Naive thymus-derived CD4-positive, alpha-beta T cell (primary cell): ENCODE data around the gene ARHGDIB. TPM values are rescaled to one million over a fixed set of nuclear protein-coding genes. Genes with fewer than 3 reads are reported as not detected.

ENCODE experiments used
- ATAC-seq: fragments of 150-1000 bp; cut with Tn5 transposase; 2 replicates; pipeline ENCODE4 v1.10.0; 2021; ENCODE audit warnings: mild to moderate bottlenecking, moderate library complexity
- CTCF ChIA-PET: fragments of 350-600 bp; sonication (Branson Sonifier 250); formaldehyde crosslinking; loops from one replicate; lab custom pipeline; 2021; ENCODE audit warnings: antibody characterized with exemption; lab: Charles Lee
- POLR2A ChIA-PET: fragments of 350-600 bp; sonication (Branson Sonifier 250); formaldehyde crosslinking; loops from one replicate; lab custom pipeline; 2021; ENCODE audit warnings: antibody characterized with exemption, inconsistent platforms; lab: Charles Lee
- DNase-seq, 9 donors: peaks; one replicate each; pipeline versions ENCODE4 v3.0.0 to v3.0.0-alpha.2; 2020 to 2022; ENCODE audit warnings: mixed read lengths in 1 of 9
- H3K27ac ChIP-seq: one replicate; pipeline ENCODE4 v1.7.0; 2013; ENCODE audit warnings: mild to moderate bottlenecking, low read depth, low read length, moderate library complexity
- H3K27me3 ChIP-seq, 2 donors: one replicate each; pipeline ENCODE4 v1.7.0; 2013; ENCODE audit warnings: low read length in 2 of 2, mild to moderate bottlenecking in 2 of 2, moderate library complexity in 2 of 2; ENCODE audit not compliant: control insufficient read depth in 2 of 2, insufficient read depth in 2 of 2
- H3K36me3 ChIP-seq, 3 experiments: 1 replicate in 2 of 3; 2 replicates in 1 of 3; pipeline ENCODE4 v1.7.0; 2013; ENCODE audit warnings: low read length in 3 of 3, mild to moderate bottlenecking in 3 of 3, moderate library complexity in 1 of 3; ENCODE audit not compliant: insufficient read depth in 3 of 3, control insufficient read depth in 2 of 3
- H3K4me1 ChIP-seq, 2 donors: one replicate each; pipeline ENCODE4 v1.7.0; 2013; ENCODE audit warnings: low read length in 2 of 2, mild to moderate bottlenecking in 2 of 2, moderate library complexity in 1 of 2; ENCODE audit not compliant: control insufficient read depth in 2 of 2, insufficient read depth in 2 of 2
- H3K4me3 ChIP-seq: 2 replicates; pipeline ENCODE4 v1.7.0; 2013; ENCODE audit warnings: mild to moderate bottlenecking, low read length
- H3K9me3 ChIP-seq, 3 experiments: 1 replicate in 2 of 3; 2 replicates in 1 of 3; pipeline ENCODE4 v1.7.0; 2013; ENCODE audit warnings: low read length in 3 of 3; ENCODE audit not compliant: control insufficient read depth in 2 of 3
- H3K27ac Mint-ChIP-seq, 9 donors: one replicate each; pipeline ENCODE4 v1.8.0; 2020 to 2022; ENCODE audit warnings: mixed read lengths in 9 of 9, mild to moderate bottlenecking in 8 of 9, moderate library complexity in 5 of 9, inconsistent platforms in 2 of 9
- H3K27me3 Mint-ChIP-seq, 5 donors: one replicate each; pipeline ENCODE4 v1.8.0; 2021 to 2022; ENCODE audit warnings: mixed read lengths in 5 of 5, mild to moderate bottlenecking in 1 of 5
- H3K36me3 Mint-ChIP-seq, 5 donors: one replicate each; pipeline ENCODE4 v1.8.0; 2020 to 2022; ENCODE audit warnings: mixed read lengths in 5 of 5, mild to moderate bottlenecking in 3 of 5, inconsistent platforms in 1 of 5
- H3K4me1 Mint-ChIP-seq, 7 donors: one replicate each; pipeline ENCODE4 v1.8.0; 2020 to 2022; ENCODE audit warnings: mixed read lengths in 7 of 7, mild to moderate bottlenecking in 3 of 7, inconsistent platforms in 1 of 7
- H3K4me3 Mint-ChIP-seq, 10 donors: one replicate each; pipeline ENCODE4 v1.8.0; 2020 to 2022; ENCODE audit warnings: mild to moderate bottlenecking in 10 of 10, mixed read lengths in 10 of 10, moderate library complexity in 6 of 10, inconsistent platforms in 2 of 10
- H3K9me3 Mint-ChIP-seq, 11 donors: one replicate each; pipeline ENCODE4 v1.8.0; 2020 to 2022; ENCODE audit warnings: mixed read lengths in 11 of 11, mild to moderate bottlenecking in 4 of 11, inconsistent platforms in 1 of 11, moderate library complexity in 1 of 11
- intact Hi-C, 2 donors: fragments of 100-400 bp; cut with micrococcal nuclease; formaldehyde crosslinking; loops; one replicate each; pipeline ENCODE4 v1.15.1; 2023
- polyA plus RNA-seq, 2 donors: library from polyadenylated mRNA; unstranded; fragments of 300-500 nt; fragmentation: Illumina TruSeq; gene quantifications; one replicate each; pipeline ENCODE4 v1.2.3, GENCODE V29; 2021
- total RNA-seq, 6 experiments: library from RNA in 5 of 6; stranded (reverse) in 5 of 6; gene quantifications; 1 replicate in 5 of 6; 2 replicates in 1 of 6; pipeline ENCODE4 v1.2.3 and lab custom pipeline; 2021 to 2026

Gene ARHGDIB
- total and polyA plus RNA-seq, 7 experiments from 2014 or later = 776 to 3,336 (median 867) TPM

- Mint-ChIP-seq H3K27ac (peak overlapping the region; percentile 94 to 100 (median 97)), H3K4me1 (peaks cover 40 to 67% (median 61%) of the 10 kb centered on the region in 7 donors), H3K4me3 (peak overlapping the region; percentile 12 to 100 (median 96)), H3K36me3 (peaks cover 7 to 34% (median 25%) of the 10 kb centered on the region in 5 donors), H3K27me3 (peaks cover 0 to 2% (median 0%) of the 10 kb centered on the region in 5 donors), H3K9me3 (peaks cover 0 to 3% (median 0%) of the 10 kb centered on the region in 11 donors)
- CTCF ChIA-PET = interaction anchor here (1.3 kb wide), 1 partner anchor 21 kb away, joined by 3 read pairs; no protein-coding TSS in a partner anchor
- Histone ChIP-seq H3K27me3 (no peaks in the 10 kb centered on the region), H3K27ac (peak overlapping the region; percentile 96), H3K4me1 (peaks cover 30 to 36% of the 10 kb centered on the region in 2 donors), H3K4me3 (peak overlapping the region; percentile 17), H3K36me3 (peaks cover 0 to 14% (median 0%) of the 10 kb centered on the region in 3 experiments), H3K9me3 (no peaks in the 10 kb centered on the region)
- DNase-seq (no peak), ATAC-seq (no peak)
- intact Hi-C loops = loop anchor here (1.0 to 5.0 kb wide), 6 partner anchors 8 to 920 kb away; partner anchors contain the start of gene STRAP (in 1 of the 2)
- POLR2A ChIA-PET = interaction anchor here (1.1 to 7.0 kb wide), 11 partner anchors 11 to 191 kb away, joined by 3 to 115 read pairs (median 17); partner anchors contain the start of genes ERP27 and PDE6H
These were observed 1.4 kb upstream of the ARHGDIB start for GRCh38 chr12:14962797-14963196.

- POLR2A ChIA-PET = interaction anchor here (0.5 to 7.0 kb wide), 22 partner anchors 9 to 572 kb away, joined by 3 to 115 read pairs (median 4); partner anchors contain the start of genes C12orf60, ERP27, PDE6H and WBP11
- no peaks in the 10 kb centered on the region for H3K27me3 ChIP-seq
- CTCF ChIA-PET = interaction anchor here (0.6 to 1.3 kb wide), 7 partner anchors 10 to 115 kb away, joined by 3 to 7 read pairs (median 3); no protein-coding TSS in a partner anchor
- H3K9me3 ChIP-seq = no peaks in the 10 kb centered on the region
- Mint-ChIP-seq H3K4me1 (peaks cover 43 to 67% (median 60%) of the 10 kb centered on the region in 7 donors), H3K27me3 (peaks cover 0 to 2% (median 0%) of the 10 kb centered on the region in 5 donors), H3K9me3 (peaks cover 0 to 5% (median 0%) of the 10 kb centered on the region in 11 donors), H3K4me3 (peak overlapping the region; percentile 88 to 100 (median 97)), H3K27ac (peak overlapping the region; percentile 94 to 100 (median 97)), H3K36me3 (peaks cover 7 to 36% (median 32%) of the 10 kb centered on the region in 5 donors)
- ATAC-seq (no peak), DNase-seq (no peak)
- peaks cover 35 to 37% of the 10 kb centered on the region in 2 donors for H3K4me1 ChIP-seq
- peaks cover 0 to 18% (median 0%) of the 10 kb centered on the region in 3 experiments for H3K36me3 ChIP-seq
- intact Hi-C loops = loop anchor here (1.0 to 5.0 kb wide), 6 partner anchors 8 to 920 kb away; partner anchors contain the start of gene STRAP (in 1 of the 2)
- H3K4me3 ChIP-seq = peak overlapping the region; percentile 84
- H3K27ac ChIP-seq = peak overlapping the region; percentile 96
These were observed 745 bp upstream of the ARHGDIB start for GRCh38 chr12:14962153-14962539.

- Histone ChIP-seq H3K4me1 (peaks cover 42 to 50% of the 10 kb centered on the region in 2 donors), H3K4me3 (peak overlapping the region; percentile 84), H3K27ac (peak overlapping the region; percentile 96), H3K36me3 (peaks cover 0 to 18% (median 0%) of the 10 kb centered on the region in 3 experiments), H3K27me3 (no peaks in the 10 kb centered on the region), H3K9me3 (no peaks in the 10 kb centered on the region)
- Mint-ChIP-seq H3K27me3 (peaks cover 0 to 2% (median 0%) of the 10 kb centered on the region in 5 donors), H3K36me3 (peaks cover 7 to 43% (median 38%) of the 10 kb centered on the region in 5 donors), H3K27ac (peak overlapping the region; percentile 94 to 100 (median 97)), H3K9me3 (peaks cover 0 to 5% (median 0%) of the 10 kb centered on the region in 11 donors), H3K4me3 (peak overlapping the region; percentile 88 to 100 (median 97)), H3K4me1 (peaks cover 42 to 68% (median 61%) of the 10 kb centered on the region in 7 donors)
- DNase-seq (peak in 7 of 9 donors; percentile 41 to 82 (median 77)), ATAC-seq (peak; percentile 54)
- intact Hi-C loops = loop anchor here (1.0 to 5.0 kb wide), 19 partner anchors 9 to 921 kb away; partner anchors contain the start of genes ATF7IP (in 2 of the 2), C12orf60 (in 2 of the 2), WBP11 (in 2 of the 2) and STRAP (in 1 of the 2)
- CTCF ChIA-PET = interaction anchor here (0.6 to 1.3 kb wide), 4 partner anchors 22 to 38 kb away, joined by 3 to 7 read pairs (median 4); no protein-coding TSS in a partner anchor
- POLR2A ChIA-PET = interaction anchor here (1.1 to 7.0 kb wide), 18 partner anchors 9 to 190 kb away, joined by 3 to 115 read pairs (median 15); partner anchors contain the start of genes C12orf60, ERP27, PDE6H and WBP11
These were observed 594 bp downstream of the ARHGDIB start for GRCh38 chr12:14960548-14961465.

- Histone ChIP-seq H3K9me3 (no peaks in the 10 kb centered on the region), H3K4me3 (peak overlapping the region; percentile 84), H3K4me1 (peaks cover 42 to 51% of the 10 kb centered on the region in 2 donors), H3K36me3 (peaks cover 0 to 18% (median 0%) of the 10 kb centered on the region in 3 experiments), H3K27me3 (no peaks in the 10 kb centered on the region), H3K27ac (peak overlapping the region; percentile 96)
- no peak for ATAC-seq
- no peak for DNase-seq
- peaks cover 35 to 65% (median 55%) of the 10 kb centered on the region in 7 donors for H3K4me1 Mint-ChIP-seq
- H3K4me3 Mint-ChIP-seq = peak overlapping the region; percentile 88 to 100 (median 97)
- H3K36me3 Mint-ChIP-seq = peaks cover 7 to 43% (median 38%) of the 10 kb centered on the region in 5 donors
- peak overlapping the region; percentile 94 to 100 (median 97) for H3K27ac Mint-ChIP-seq
- intact Hi-C loops = loop anchor here (2.0 to 5.0 kb wide), 6 partner anchors 92 to 922 kb away; partner anchors contain the start of gene STRAP (in 1 of the 2)
- peaks cover 0 to 2% (median 0%) of the 10 kb centered on the region in 5 donors for H3K27me3 Mint-ChIP-seq
- H3K9me3 Mint-ChIP-seq = peaks cover 0 to 5% (median 0%) of the 10 kb centered on the region in 11 donors
- POLR2A ChIA-PET = interaction anchor here (0.6 to 7.0 kb wide), 15 partner anchors 9 to 189 kb away, joined by 3 to 115 read pairs (median 5); partner anchors contain the start of gene ERP27
- CTCF ChIA-PET = interaction anchor here (0.7 to 1.8 kb wide), 5 partner anchors 14 to 165 kb away, joined by 3 to 8 read pairs (median 4); no protein-coding TSS in a partner anchor
These were observed 1.4 kb downstream of the ARHGDIB start for GRCh38 chr12:14959916-14960496.

GRCh38 chr12:14959463-14959862, 1.9 kb downstream of the ARHGDIB start:
- POLR2A ChIA-PET = interaction anchor here (0.7 to 7.0 kb wide), 18 partner anchors 9 to 594 kb away, joined by 3 to 115 read pairs (median 5); partner anchors contain the start of genes ATF7IP and ERP27
- Histone ChIP-seq H3K27ac (peak overlapping the region; percentile 96), H3K36me3 (peaks cover under 1 to 19% (median 1%) of the 10 kb centered on the region in 3 experiments), H3K9me3 (no peaks in the 10 kb centered on the region), H3K27me3 (no peaks in the 10 kb centered on the region), H3K4me1 (peaks cover 38 to 54% of the 10 kb centered on the region in 2 donors), H3K4me3 (peak overlapping the region; percentile 84)
- peaks cover 0 to 5% (median 0%) of the 10 kb centered on the region in 11 donors for H3K9me3 Mint-ChIP-seq
- intact Hi-C loops = loop anchor here in 1 of 2 donors (2.0 to 5.0 kb wide), 2 partner anchors 93 to 587 kb away; no protein-coding TSS in a partner anchor
- H3K4me3 Mint-ChIP-seq = peak overlapping the region; percentile 88 to 100 (median 97)
- CTCF ChIA-PET = interaction anchor here (0.7 to 1.8 kb wide), 5 partner anchors 15 to 165 kb away, joined by 3 to 8 read pairs (median 4); no protein-coding TSS in a partner anchor
- peaks cover 0 to 2% (median 0%) of the 10 kb centered on the region in 5 donors for H3K27me3 Mint-ChIP-seq
- no peak for DNase-seq
- H3K4me1 Mint-ChIP-seq = peaks cover 32 to 65% (median 54%) of the 10 kb centered on the region in 7 donors
- H3K36me3 Mint-ChIP-seq = peaks cover 7 to 46% (median 40%) of the 10 kb centered on the region in 5 donors
- no peak for ATAC-seq
- peak overlapping the region; percentile 94 to 100 (median 97) for H3K27ac Mint-ChIP-seq
